Measurements from ENCODE around the gene ITSN2. TPM values are rescaled to one million over a fixed set of nuclear protein-coding genes. Genes with fewer than 3 reads are reported as not detected.

The ITSN2 gene
- total RNA-seq, 4 donors from 2014 or later = 33.9 to 66.7 (median 42.4) TPM

DNA sequence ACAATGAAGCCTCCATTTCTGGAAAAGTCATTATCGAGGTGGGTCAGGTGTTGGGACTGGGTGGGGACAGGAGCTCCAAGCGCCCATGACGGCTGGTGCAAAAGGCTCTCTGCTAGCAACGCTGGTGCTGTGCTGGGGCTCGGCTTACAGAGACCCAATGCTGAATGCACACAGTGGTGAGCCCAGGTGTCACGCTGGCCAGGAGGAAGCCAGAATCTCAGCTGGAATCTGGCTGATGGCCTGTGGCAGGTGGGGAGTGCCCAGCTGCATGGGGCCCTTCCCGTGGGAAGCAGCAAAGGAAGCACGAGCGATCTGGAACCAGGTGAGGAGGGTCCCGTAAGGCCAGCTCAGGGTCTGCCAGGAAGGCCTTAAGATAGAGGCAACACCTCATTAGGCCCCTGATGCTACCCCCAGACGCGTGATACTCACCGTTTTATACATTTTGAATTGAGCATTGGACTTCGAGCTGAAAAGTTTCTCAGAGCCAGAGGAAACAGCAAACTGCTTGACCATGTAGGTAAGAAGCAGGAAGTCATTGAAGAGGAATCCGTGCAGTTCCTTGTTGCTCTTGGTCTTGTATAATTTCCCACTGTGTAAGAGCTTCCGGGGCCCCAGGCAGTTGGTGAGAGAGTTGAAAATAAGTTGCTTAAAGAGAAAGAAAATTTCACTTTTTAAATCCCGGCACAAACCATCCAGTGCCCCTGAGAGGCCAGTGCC is 150.8 kb downstream of the ITSN2 start:
- no peak for ATAC-seq
- Histone ChIP-seq H3K36me3 (peaks cover 0 to 84% of the 10 kb centered on the region in 2 donors), H3K9me3 (no peaks in the 10 kb centered on the region), H3K4me3 (no peak overlapping the region), H3K4me1 (no peaks in the 10 kb centered on the region), H3K27ac (no peak overlapping the region), H3K27me3 (no peaks in the 10 kb centered on the region)
- no peak for DNase-seq
- intact Hi-C loops (cut with DNase I; ENCODE audit: low total_unique reads) (no loop called here), in situ Hi-C loops (cut with MboI; ENCODE audit: low sequenced_read_pairs in 4 of 4) (no loop called here)
- no peak for TF ChIP-seq CTCF (IDR thresholded peaks at IDR 0.05 in 4 of 5, conservative IDR thresholded peaks at IDR 0.05 in 1 of 5)
- no peak for TF ChIP-seq POLR2A (IDR thresholded peaks at IDR 0.05)

GRCh38 chr2:24208490-24208889 is 151.8 kb downstream of the ITSN2 start:
- intact Hi-C loops (cut with DNase I; ENCODE audit: low total_unique reads) = no loop called here
- no peaks in the 10 kb centered on the region for H3K27me3 ChIP-seq
- TF ChIP-seq POLR2A (IDR thresholded peaks at IDR 0.05) = no peak
- ATAC-seq = no peak
- no peak for DNase-seq
- no peaks in the 10 kb centered on the region for H3K4me1 ChIP-seq
- H3K27ac ChIP-seq = no peak overlapping the region
- no peaks in the 10 kb centered on the region for H3K9me3 ChIP-seq
- H3K4me3 ChIP-seq = no peak overlapping the region
- peaks cover 0 to 94% of the 10 kb centered on the region in 2 donors for H3K36me3 ChIP-seq
- in situ Hi-C loops (cut with MboI; ENCODE audit: low sequenced_read_pairs in 4 of 4) = no loop called here

DNA sequence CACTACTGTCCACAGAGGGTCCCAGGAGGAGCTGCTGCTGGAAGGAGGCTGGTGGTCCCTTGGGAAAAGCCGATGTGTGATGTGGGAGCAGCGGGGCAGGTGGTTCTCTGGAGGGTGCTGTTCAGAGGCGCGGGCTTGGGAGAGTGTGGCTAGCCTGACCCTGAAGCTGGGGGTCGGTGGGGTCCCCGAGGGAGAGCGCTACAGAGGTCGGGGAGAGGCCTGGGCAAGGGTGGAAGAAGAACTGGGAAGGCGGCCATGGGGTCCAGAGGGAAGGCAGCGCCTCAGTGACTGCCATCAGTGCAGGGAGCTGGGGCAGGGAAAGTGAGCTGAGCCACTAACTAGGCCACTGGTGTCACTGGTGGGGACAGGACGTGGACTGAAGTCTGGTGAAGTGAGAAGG is 153.0 kb downstream of the ITSN2 start:
- Histone ChIP-seq H3K4me1 (peaks cover 0 to 6% of the 10 kb centered on the region in 2 donors), H3K36me3 (peaks cover 0 to 90% of the 10 kb centered on the region in 2 donors), H3K27ac (no peak overlapping the region), H3K27me3 (no peaks in the 10 kb centered on the region), H3K9me3 (no peaks in the 10 kb centered on the region), H3K4me3 (no peak overlapping the region)
- ATAC-seq (no peak), DNase-seq (no peak)
- intact Hi-C loops (cut with DNase I; ENCODE audit: low total_unique reads) = no loop called here
- TF ChIP-seq CTCF (IDR thresholded peaks at IDR 0.05 in 4 of 5, conservative IDR thresholded peaks at IDR 0.05 in 1 of 5) (no peak), POLR2A (IDR thresholded peaks at IDR 0.05) (no peak)
- in situ Hi-C loops (cut with MboI; ENCODE audit: low sequenced_read_pairs in 4 of 4) = no loop called here

- in situ Hi-C loops (cut with MboI; ENCODE audit: low sequenced_read_pairs in 4 of 4) = no loop called here
- Histone ChIP-seq H3K4me1 (peaks cover 0 to 6% of the 10 kb centered on the region in 2 donors), H3K36me3 (peaks cover 0 to 84% of the 10 kb centered on the region in 2 donors), H3K4me3 (no peak overlapping the region), H3K27me3 (no peaks in the 10 kb centered on the region), H3K27ac (no peak overlapping the region), H3K9me3 (no peaks in the 10 kb centered on the region)
- DNase-seq (no peak), ATAC-seq (no peak)
- intact Hi-C loops (cut with DNase I; ENCODE audit: low total_unique reads) = no loop called here
- TF ChIP-seq POLR2A (IDR thresholded peaks at IDR 0.05) (no peak), CTCF (IDR thresholded peaks at IDR 0.05 in 4 of 5, conservative IDR thresholded peaks at IDR 0.05 in 1 of 5) (no peak)
These were observed 153.6 kb downstream of the ITSN2 start for GRCh38 chr2:24206714-24207113.

DNA sequence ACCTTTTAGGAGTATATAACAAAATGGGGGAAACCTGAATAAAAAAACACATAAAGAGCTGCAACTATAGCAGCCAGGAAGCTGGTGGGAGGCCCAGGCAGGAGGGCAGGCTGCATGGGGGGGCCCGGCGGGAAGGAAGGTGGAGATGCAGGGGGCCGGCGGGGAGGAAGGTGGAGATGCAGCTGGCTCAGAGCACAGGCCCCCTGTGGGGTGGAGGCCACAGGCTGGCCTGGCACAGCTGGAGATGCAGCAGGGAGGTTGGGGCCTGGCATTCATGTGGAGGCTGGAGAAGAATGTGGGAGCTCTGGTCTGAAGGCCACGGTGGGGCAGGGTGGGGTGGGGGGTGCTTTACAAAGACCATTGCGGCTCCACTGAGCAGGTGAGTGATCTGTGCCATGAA is 154.1 kb downstream of the ITSN2 start:
- Histone ChIP-seq H3K36me3 (peaks cover 0 to 79% of the 10 kb centered on the region in 2 donors), H3K4me3 (no peak overlapping the region), H3K9me3 (no peaks in the 10 kb centered on the region), H3K4me1 (peaks cover 0 to 6% of the 10 kb centered on the region in 2 donors), H3K27me3 (no peaks in the 10 kb centered on the region), H3K27ac (no peak overlapping the region)
- no peak for ATAC-seq
- no peak for DNase-seq
- TF ChIP-seq POLR2A (IDR thresholded peaks at IDR 0.05) (no peak), CTCF (IDR thresholded peaks at IDR 0.05 in 4 of 5, conservative IDR thresholded peaks at IDR 0.05 in 1 of 5) (no peak)
- intact Hi-C loops (cut with DNase I; ENCODE audit: low total_unique reads) (no loop called here), in situ Hi-C loops (cut with MboI; ENCODE audit: low sequenced_read_pairs in 4 of 4) (no loop called here)
